Cerebellar cortex (tissue), 1 donor: Measurements from ENCODE around the gene ANKRD16.
"Not testable (repeated sequence)": the region's sequence is repeated elsewhere in the genome, so short reads cannot be mapped to it uniquely, and the experiment has no call there.

ENCODE experiments used
- DNase-seq: peaks from one replicate; pipeline ENCODE4 v3.0.0-alpha.2; 2015; ENCODE audit warnings: low spot score

Gene ANKRD16

DNA sequence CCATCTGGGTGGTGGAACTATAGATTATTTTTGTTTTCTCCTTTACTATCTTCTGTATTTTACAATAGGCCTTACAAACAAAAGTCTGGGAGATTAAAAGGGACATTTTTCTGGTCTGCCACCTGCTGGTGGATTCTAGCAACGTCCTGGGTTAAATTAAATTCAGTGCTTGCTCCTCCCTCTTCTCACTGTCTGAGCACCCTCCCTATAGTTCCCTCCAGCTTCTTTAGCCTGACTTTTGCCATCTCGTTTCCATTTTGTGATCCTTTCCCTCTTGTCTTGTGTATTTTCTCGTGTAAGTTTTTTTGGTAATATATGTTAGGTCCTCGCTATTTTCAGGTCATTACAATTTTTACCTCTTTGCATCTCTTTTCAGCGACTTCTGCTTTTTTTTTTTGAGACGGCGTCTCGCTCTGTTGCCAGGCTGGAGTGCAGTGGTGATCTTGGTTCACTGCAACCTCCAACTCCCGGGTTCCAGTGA, 16.1 kb downstream of the ANKRD16 start:
- peak; percentile 84 for DNase-seq

DNA sequence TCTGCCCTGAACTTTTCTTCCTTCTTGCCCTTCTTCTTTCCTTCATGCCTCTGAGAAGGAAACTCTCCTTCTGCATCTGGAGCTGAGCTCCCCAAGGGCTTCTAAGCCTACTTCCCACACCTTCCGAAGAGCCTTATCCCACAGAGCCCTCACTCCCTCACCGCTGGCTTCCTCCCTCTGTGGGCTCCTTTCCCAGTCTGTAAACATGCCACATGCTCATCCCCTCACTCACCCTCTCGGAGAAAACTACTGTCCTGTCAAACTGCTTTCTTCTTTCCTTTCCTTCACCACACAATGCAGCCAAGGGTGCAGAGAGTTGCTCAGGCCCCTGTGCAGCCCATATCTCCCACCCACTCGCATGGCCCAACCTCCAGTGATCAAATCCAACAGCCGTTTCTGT, 18.1 kb downstream of the ANKRD16 start:
- no peak for DNase-seq

DNA sequence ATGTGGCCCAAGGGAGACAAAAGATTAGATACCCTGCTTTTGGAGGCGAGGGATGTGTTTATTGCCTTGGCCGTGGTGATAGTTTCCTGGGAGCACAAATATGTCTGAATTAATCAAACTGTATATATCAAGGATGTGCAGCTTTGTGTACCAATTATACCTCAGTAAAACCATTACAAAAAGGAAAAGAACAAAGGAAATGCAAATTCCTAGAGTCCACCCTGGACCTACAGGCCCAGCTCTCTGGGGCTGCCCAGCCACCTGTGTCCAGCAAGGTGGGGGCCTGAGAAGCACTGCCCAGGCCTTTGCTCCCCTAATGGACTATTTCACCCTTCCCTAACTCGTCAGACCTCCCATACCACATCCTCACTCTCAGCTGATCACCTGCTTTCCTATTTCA, 20.5 kb downstream of the ANKRD16 start:
- no peak for DNase-seq

DNA sequence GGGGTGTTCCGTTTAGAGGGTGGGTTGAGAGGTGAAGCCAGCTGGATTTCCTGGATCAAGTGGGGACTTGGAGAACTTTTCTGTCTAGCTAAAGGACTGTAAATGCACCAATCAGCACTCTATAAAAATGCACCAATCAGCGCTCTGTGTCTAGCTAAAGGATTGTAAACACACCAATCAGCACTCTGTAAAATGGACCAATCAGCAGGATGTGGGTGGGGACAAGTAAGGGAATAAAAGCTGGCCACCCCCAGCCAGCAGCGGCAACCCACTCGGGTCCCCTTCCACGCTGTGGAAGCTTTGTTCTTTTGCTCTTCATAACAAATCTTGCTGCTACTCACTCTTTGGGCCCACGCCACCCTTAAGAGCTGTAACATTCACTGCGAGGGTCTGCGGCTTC, 21.3 kb downstream of the ANKRD16 start:
- DNase-seq, result not testable (repeated sequence)

DNA sequence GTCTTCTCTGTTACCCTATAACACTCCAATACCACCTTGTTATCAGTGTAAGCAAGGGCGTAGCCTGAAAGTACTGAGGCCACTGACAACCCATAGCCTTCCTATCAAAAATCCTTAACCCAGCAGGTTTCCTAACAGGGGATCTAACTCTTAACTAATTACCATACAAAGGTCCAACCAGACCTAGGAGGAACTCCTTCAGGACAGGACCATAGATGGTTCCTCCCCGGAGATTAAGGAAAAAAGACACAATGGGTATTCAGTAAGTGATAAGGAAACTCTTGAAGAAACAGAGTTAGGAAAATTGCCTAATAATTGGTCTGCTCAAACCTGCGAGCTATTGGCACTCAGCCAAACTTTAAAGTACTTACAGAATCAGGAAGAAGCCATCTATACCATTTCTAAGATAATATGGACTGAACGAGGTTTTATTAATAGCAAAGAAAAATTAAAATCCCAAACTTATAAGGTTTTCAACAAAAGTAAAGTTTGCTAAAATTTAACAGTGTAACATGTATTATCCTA, 22.5 kb downstream of the ANKRD16 start:
- not testable (repeated sequence) for DNase-seq

DNA sequence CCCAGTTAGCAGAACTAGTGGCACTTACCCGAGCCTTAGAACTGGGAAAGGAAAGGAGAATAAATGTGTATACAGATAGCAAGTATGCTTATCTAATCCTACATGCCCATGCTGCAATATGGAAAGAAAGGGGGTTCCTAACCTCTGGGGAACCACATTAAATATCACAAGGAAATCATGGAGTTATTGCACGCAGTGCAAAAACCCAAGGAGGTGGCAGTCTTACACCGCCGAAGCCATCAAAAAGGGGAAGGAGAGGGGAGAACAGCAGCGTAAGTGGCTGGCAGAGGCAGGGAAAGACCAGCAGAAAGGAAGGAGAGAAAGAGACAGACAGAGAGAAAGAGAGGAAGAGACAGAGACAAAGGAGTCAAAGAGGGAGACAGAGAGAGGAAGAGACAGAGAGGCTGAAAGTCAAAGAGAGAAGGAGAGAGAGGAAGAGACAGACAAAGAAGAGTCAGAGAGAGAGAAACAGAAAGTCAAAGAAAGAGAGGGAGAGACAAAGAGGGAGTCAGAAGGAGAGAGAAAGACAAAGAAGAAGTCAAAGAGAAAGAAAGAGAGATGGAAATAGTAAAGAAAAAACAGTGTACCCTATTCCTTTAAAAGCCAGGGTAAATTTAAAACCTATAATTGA, 23.1 kb downstream of the ANKRD16 start:
- DNase-seq, result not testable (repeated sequence)

DNA sequence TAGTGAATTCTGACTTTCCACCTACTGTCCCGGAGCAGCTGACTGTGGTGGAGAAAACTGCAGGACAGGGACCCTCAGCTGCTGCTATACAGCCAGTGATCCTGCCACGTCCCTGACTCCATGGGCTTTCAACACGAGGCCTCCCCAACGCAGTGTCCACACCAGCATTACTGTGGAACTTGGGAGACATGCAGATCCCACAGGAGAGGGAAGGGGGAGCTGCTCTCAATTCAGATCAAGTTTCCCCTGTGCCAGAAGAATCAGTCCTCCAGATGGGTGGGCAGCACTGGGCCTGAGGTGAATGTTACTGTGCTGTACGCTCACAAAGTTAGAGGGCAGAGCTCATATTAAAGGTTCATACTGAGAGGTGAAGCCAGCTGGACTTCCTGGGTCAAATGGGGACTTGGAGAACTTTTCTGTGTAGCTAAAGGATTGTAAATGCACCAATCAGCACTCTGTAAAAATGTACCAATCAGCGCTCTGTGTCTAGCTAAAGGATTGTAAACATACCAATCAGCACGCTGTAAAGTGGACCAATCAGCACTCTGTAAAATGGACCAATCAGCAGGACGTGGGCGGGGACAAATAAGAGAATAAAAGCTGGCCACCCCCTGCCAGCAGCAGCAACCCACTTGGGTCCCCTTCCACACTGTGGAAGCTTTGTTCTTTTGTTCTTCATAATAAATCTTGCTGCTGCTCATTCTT, 26.6 kb downstream of the ANKRD16 start:
- DNase-seq, result not testable (repeated sequence)

DNA sequence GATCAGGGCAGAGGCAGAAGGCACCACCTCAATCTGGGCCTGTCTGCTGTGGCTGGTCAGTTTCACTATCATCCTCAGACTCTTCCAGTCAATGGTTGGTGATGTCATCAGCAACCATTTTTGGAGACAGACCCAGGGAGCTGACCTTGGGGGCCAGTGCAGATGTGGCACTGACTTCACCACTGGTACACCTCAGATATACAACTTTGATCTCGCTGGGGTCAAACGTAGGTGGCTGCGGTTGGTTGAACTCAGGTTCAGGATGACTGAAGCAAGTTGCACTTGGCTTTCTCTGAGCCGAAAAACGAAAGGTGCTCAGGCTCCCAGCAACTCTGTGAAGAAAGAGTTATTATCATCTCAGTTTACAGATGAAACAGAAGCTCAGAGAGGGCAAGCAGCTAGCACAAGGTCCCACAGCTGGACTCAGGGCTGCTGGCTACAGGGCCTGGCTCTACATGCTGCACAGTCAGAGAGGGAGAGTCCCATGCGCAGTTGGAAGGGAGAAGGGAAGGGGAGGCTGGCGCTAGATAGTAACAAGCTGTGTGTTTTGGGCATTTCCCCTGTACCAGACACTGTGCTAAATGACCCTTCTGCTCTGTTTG, 27.2 kb downstream of the ANKRD16 start:
- DNase-seq, result no peak

DNA sequence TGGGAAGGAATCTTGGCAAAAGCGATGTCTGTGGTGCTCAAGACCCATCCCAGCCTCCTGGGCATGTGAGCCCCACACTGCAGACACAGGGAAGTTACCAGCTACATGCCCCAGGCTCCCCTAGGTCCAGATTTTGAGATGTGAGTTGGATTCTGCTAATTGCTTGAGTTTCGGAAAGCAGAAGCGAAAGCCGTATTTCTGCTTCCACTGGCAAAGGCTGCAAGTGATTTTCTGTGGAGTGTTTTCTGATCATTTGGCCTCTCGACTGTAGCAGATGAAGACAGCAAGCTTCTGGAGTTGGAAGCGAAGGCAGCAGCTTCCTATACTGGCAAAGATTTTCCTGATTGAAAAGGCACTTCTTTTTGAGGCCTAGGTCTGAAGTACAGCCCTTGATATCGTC, 29.6 kb downstream of the ANKRD16 start:
- DNase-seq, result no peak

DNA sequence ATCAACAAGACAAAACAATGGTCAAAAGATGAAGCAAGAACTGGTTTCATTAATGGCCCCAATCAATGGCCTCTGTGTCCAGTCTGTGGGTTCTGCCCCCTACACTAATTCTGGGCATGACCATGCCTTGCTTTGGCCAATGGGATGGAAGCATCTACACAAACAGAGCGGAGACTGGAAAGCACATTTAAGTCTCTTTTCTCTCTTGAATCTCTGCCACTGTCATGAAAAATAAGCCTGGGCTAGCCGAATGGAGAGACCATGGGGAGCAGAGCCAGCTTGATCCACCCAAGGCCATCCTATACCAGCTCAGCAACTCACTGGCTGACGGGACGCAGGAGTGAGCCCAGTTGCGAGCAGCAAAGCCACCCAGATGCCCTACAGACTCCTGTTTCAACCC, 30.9 kb downstream of the ANKRD16 start:
- no peak for DNase-seq

DNA sequence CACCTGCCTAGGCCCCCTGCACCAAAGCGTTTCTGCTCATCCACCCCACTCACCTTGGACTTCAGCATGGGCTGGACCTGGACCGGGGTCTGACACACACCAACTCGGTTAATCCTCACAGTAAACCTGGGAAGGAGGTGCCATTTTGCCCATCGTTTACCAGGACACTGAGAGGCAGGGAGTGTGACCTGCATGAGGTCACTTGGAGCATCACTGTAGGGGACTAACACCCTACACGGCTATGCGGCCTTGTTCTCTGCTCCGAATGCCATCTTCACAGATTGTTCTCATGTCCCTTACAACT, 33.0 kb downstream of the ANKRD16 start:
- DNase-seq, result no peak

DNA sequence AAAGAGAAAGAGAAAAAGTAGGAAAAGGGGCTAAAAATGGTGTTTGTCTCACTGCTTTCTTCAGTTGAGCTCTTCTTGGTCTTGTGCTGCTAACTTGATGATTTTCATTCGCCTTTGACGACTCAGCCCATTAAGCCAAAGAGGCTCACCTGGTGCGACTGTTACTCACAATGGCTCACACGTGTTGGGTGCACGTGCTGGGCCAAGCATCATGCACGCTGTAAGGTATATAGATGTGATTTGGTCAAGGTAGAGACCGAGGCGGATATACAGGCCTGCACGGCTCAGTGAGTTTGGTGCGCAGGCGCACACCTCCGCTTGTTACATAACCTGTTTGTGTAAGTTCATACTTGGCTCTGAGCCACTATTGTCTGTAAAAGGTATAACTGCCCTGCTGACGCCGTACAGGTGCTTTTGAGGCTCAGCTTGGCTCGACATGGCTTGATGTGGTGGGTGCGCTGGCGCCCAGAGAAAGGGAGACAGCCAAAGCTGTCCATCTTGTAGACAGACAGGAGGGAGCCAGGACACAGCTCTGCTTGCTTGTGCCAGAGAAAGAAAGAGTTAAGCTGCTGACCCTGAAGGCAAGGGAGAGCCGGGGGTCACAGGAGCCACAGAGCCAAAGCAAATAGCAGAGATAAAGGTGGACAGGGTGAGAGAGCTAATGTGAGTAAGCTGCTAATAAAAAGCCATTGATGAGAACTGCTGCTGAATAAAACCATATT, 33.6 kb downstream of the ANKRD16 start:
- DNase-seq, result no peak

DNA sequence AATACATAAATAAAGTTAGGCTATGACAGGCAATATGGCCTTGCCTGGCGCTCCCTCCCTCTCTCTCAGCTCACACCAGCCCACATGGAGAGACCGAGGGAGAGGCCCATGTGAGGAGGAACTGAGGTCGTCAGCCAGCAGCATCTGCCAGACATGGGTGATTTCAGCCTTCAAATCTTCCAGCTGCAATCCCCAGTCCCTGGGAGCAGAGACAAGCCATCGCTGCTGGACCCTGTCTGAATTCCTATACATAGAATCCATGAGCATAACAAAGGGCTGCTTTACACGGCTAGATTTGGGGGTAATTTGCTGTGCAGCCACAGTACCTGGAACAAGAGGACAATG, 35.6 kb downstream of the ANKRD16 start:
- no peak for DNase-seq

DNA sequence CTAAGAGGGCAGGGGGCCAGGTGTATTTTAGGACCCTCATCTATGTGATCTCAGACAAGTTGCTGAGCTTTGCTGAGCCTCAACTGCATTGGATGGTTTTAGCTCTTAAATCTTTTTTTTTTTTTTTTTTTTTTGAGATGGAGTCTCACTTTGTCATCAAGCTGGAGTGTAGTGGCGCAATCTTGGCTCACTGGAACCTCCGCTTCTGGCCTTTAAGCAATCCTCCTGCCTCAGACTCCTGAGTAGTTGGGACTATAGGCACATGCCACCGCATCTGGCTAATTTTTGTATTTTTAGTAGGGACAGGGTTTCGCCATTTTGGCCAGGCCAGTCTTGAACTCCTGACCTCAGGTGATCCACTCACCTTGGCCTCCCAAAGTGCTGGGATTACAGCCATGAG, 43.0 kb downstream of the ANKRD16 start:
- DNase-seq, result not testable (repeated sequence)

DNA sequence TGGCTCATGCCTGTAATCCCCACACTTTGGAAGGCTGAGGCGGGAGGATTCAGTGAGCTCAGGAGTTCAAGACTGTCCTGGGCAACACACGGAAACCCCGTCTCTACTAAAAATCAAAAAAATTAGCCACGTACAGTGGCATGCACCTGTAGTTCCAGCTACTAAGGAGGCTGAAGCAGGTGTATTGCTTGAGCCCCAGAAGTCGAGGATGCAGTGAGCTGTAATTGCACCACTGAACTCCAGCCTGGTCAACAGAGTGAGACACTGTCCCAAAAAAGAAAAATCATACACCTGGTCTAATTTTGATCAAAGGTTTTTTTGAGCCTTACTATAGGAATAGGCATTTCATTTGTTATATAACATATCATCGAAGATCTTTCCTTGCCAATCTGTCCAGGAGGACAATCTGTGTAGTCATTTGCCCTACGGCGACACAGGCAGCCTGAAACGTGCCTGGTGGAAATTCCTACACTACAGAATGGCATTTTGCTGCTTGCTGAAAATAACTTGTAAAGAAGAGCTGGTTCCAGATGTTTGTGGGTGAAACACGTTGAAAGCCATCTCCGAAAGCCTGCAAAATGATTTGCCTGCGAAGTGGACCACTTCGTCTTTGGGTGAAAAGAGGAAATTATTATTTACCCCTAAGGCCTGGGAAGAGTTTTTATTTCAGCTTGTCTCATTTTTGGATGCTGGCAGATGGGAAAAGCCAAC, 45.2 kb downstream of the ANKRD16 start:
- DNase-seq, result no peak

DNA sequence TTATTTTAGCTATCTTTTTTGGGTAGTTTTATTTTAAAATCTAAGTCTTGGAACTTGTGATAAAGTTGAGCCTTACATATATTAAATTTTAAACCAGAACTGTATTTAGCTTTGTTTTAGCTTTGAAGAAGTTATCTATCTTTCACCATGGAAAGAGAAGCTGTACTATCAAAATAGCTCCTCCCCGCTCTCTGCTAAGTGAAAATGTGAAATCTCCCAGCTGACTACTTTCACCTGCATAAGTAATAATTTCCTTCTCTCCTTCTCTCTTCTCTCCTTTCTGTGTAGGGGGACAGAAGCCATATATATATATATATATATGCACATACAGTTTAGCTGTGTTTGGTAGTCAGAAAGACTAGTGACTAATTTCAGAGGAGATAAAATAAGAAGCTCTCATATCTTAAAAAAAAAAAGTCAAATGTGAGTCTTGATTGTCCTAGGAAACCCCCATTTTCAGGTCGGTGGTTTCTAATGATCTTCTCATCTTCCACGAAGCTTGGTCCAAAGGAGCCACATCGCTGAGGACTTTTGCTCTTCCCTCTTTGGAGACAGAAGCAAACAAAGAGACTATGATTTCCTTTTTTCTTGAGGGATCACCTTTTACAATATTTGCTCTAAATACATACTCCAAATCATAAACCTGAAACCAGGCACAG, 45.9 kb downstream of the ANKRD16 start:
- no peak for DNase-seq

DNA sequence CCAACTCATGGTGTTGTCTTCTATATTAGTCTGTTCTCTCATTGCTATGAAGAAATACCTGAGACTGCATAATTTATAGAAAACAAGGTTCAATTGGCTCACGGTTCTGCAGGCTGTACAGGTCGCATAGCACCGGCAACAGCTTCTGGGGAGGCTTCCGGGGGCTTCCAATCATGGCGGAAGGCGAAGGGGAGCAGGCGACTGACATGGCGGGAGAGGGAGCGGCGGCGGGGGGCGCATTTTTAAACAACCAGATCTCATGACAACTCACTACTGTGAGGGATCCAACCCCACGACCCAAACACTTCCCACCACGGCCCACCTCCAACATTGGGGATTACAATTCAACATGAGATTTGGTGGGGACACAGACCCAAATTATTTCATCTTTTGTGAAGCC, 47.7 kb downstream of the ANKRD16 start:
- DNase-seq, result no peak

DNA sequence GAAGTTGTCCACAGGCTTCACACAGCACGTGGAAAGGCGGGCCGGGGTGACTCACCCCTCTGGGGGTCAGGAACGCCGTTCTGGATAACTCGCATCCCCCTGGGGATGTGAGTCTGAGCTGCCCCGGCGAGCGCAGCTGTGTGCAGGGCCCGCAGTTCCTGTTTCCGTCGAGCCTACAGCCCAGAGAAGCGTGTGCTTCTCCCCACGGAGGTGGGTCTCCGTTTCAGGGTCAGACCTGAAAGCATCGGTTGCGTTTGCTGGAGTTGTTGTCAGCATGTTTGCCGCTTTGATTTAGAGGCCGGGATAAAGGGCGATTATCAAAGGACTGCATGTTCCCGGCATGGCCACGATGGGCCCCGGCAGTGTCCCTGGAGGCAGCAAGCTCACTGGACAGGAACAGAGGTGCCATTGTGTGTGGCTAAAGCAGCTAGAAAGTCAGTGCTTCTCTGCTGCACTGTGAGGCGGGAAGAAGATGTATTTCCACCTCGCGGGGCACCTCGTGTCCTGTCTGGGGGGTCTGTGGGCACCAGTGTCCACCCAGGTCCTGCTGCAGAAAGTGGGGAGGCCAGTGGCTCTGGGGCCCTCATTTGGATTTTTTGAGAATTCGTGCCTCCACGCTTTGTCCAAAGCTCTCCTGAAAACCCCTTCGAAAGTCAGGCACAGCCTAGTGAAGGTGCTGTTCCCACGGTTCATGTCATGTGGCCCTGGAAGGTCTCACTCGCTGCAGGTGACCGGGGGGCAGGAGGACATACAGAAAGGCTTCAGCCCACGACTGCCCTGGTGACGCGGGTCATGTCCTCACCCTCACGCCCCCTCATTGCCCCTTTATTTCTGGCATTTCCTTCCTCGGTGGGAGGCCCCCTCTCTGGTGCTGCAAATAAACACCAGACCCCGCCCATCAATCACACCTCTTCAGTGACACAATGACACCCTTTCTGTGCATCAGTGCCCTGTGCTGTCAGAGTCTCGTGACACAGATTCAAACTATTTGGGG, 49.1 kb downstream of the ANKRD16 start:
- DNase-seq, result no peak

DNA sequence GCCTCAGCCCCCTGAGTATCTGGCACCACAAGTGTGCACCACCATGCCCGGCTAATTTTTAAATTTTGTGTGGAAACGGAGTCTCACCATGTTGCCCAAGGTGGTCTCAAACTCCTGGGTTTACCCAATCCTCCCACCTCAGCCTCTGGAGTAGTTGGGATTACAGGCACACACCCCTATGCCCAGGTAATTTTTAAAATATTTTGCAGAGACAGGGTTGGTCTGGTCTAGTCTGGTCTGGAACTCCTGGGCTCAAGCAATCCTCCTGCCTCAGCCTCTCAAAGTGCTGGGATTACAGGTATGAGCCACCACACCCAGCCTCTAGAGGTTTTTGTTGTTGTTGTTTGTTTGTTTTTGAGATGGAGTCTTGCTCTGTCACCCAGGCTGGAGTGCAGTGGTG, 53.5 kb downstream of the ANKRD16 start:
- not testable (repeated sequence) for DNase-seq

DNA sequence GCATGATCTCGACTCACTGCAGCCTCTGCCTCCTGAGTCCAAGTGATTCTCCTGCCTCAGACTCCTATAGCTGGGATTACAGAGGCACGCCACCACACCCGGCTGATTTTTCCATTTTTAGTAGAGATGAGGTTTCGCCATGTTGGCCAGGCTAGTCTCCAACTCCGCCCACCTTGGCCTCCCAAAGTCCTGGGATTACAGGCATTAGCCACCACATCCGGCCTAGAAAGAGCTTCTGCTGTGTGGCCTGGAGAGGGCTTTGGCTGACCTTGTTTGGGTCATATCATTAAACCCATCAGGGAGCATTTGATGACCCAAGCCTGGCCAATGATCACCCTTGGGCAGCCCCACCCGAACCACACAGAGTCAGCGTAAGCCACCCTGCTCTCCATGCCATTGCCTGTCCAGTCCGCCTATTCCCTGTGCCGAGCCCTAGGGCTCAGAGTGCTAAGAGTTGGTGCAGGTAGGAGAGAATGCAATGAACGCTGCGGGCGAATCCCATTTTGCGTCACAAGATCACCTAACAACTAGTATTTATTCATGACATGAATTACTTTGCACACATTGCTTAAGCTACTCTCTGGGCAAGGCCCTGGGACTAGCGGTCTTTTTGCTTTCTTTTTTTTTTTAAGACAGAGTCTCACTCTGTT, 54.1 kb downstream of the ANKRD16 start:
- DNase-seq, result no peak
